ENCODE measurements around the gene CENATAC.
"Not testable (repeated sequence)": the region's sequence is repeated elsewhere in the genome, so short reads cannot be mapped to it uniquely, and the experiment has no call there.

CENATAC gene

GRCh38 chr11:119029340-119030028 lies 31.5 kb downstream of the CENATAC start:
- no peak for TF ChIP-seq CTCF (IDR thresholded peaks at IDR 0.05; ENCODE audit: control extremely low read depth, extremely low read depth, low read depth, missing control alignments)
- DNase-seq (ENCODE audit: extremely low spot score): peak; percentile 40
- ChIA-PET CTCF (interaction anchor here (0.9 to 4.6 kb wide), 9 partner anchors 8 to 73 kb away, joined by 3 to 47 read pairs (median 5); partner anchors contain the start of genes CENATAC, DPAGT1, RPS25 and TRAPPC4), POLR2A (interaction anchor here (0.6 to 1.0 kb wide), 2 partner anchors 11 to 65 kb away, joined by 3 to 5 read pairs; partner anchors contain the start of genes RPS25 and TRAPPC4)

GRCh38 chr11:119030029-119030328 lies 32.0 kb downstream of the CENATAC start:
- ChIA-PET CTCF (interaction anchor here (0.9 to 4.6 kb wide), 10 partner anchors 8 to 166 kb away, joined by 3 to 47 read pairs (median 4); partner anchors contain the start of genes CENATAC, DPAGT1, RPS25 and TRAPPC4), POLR2A (interaction anchor here (0.6 to 1.0 kb wide), 2 partner anchors 11 to 65 kb away, joined by 3 to 5 read pairs; partner anchors contain the start of genes RPS25 and TRAPPC4)
- no peak for TF ChIP-seq CTCF (IDR thresholded peaks at IDR 0.05; ENCODE audit: control extremely low read depth, extremely low read depth, low read depth, missing control alignments)
- no peak for DNase-seq (ENCODE audit: extremely low spot score)

- CTCF ChIA-PET: interaction anchor here (0.9 to 4.6 kb wide), 14 partner anchors 8 to 241 kb away, joined by 3 to 47 read pairs (median 4); partner anchors contain the start of genes CENATAC, DPAGT1, RPS25 and TRAPPC4
- peak; percentile 96 for TF ChIP-seq CTCF (IDR thresholded peaks at IDR 0.05; ENCODE audit: control extremely low read depth, extremely low read depth, low read depth, missing control alignments)
- DNase-seq (ENCODE audit: extremely low spot score): peak; percentile 99
- POLR2A ChIA-PET: interaction anchor here (1.0 kb wide), 1 partner anchor 12 kb away, joined by 5 read pairs; the partner anchor contains the start of genes RPS25 and TRAPPC4
These were observed 32.5 kb downstream of the CENATAC start, which contains the start of gene SLC37A4 for GRCh38 chr11:119030329-119031047. Gene SLC37A4, minus strand, starts transcription at chr11:119030877.

GRCh38 chr11:119031912-119032280 lies 34.0 kb downstream of the CENATAC start:
- ChIA-PET POLR2A (no interaction called here), CTCF (interaction anchor here (0.7 to 4.6 kb wide), 11 partner anchors 9 to 292 kb away, joined by 3 to 47 read pairs (median 4); no protein-coding TSS in a partner anchor)
- TF ChIP-seq CTCF (IDR thresholded peaks at IDR 0.05; ENCODE audit: control extremely low read depth, extremely low read depth, low read depth, missing control alignments): no peak
- no peak for DNase-seq (ENCODE audit: extremely low spot score)

- not testable (repeated sequence) for DNase-seq (ENCODE audit: extremely low spot score)
- POLR2A ChIA-PET: interaction anchor here (0.6 to 0.7 kb wide), 2 partner anchors 11 to 370 kb away, joined by 4 to 6 read pairs; no protein-coding TSS in a partner anchor
- CTCF ChIA-PET: interaction anchor here (1.5 to 4.6 kb wide), 2 partner anchors 12 to 17 kb away, joined by 4 to 47 read pairs; no protein-coding TSS in a partner anchor
These were observed 35.5 kb downstream of the CENATAC start for GRCh38 chr11:119033421-119033820.

GRCh38 chr11:119034813-119035212 lies 36.9 kb downstream of the CENATAC start:
- no peak for DNase-seq (ENCODE audit: extremely low spot score)
- TF ChIP-seq CTCF (IDR thresholded peaks at IDR 0.05; ENCODE audit: control extremely low read depth, extremely low read depth, low read depth, missing control alignments): no peak
- POLR2A ChIA-PET: no interaction called here
- CTCF ChIA-PET: no interaction called here
